SK-N-SH treated with all-trans-retinoic acid at 6 μM for 48 hours (cell line): Measurements from ENCODE around the gene DIABLO.

Experiments
- CREB5 ChIP-seq: fragments of 250-450 bp; sonication (Bioruptor Pico); IDR thresholded peaks from 2 replicates; pipeline ENCODE4 v1.5.1; 2020; ENCODE audit warnings: low read depth, mild to moderate bottlenecking, moderate library complexity
- PATZ1 ChIP-seq: fragments of 250-450 bp; sonication (Bioruptor Pico); IDR thresholded peaks from 2 replicates; pipeline ENCODE4 v1.8.0; 2020; ENCODE audit warnings: mild to moderate bottlenecking, moderate library complexity, borderline replicate concordance

- TF ChIP-seq CREB5 (CRISPR knock-in tag) = no peak
- TF ChIP-seq PATZ1 (CRISPR knock-in tag) = no peak
These were observed 54.5 kb downstream of the DIABLO start for GRCh38 chr12:122171399-122171798.
